ENCODE measurements around the gene PHLDB1.

PHLDB1 gene

DNA sequence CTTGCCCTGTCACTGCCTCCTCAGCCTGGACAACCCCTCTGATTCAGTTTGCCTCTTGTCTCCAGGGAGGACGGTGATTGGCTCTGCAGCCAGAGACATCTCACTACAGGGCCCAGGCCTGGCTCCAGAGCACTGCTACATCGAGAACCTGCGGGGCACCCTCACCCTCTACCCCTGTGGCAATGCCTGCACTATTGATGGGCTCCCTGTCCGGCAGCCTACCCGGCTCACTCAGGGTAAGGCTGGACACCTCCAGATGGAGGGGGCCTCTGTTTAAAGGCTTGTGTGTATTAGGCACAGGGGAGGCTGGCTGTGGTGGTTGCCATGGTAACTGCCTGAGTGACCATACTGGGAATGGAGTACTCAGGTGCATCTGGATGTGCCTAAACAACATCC, 8.6 kb downstream of the PHLDB1 start:
- Histone ChIP-seq H3K4me2 (ENCODE audit: low read length) (no peak overlapping the region), H3K9me3 (ENCODE audit: low read length) (no peaks in the 10 kb centered on the region), H3K9me2 (ENCODE audit: low read depth, low read length) (no peaks in the 10 kb centered on the region), H2AFZ (ENCODE audit: low read length) (no peak overlapping the region), H3K4me3 (ENCODE audit: low read depth, low read length, poor library complexity, severe bottlenecking) (no peak overlapping the region), H4K20me1 (ENCODE audit: insufficient read depth, low read length) (no peaks in the 10 kb centered on the region), H3F3A (ENCODE audit: insufficient read depth, low read length) (no peaks in the 10 kb centered on the region), H3K27ac (ENCODE audit: low read depth, low read length, poor library complexity, severe bottlenecking) (no peak overlapping the region), H3K79me2 (ENCODE audit: insufficient read depth, low read length) (no peaks in the 10 kb centered on the region), H3K4me1 (ENCODE audit: insufficient read depth, low read length, severe bottlenecking) (peaks cover 6% of the 10 kb centered on the region), H3K36me3 (ENCODE audit: insufficient read depth, low read length) (no peaks in the 10 kb centered on the region), H3K27me3 (ENCODE audit: insufficient read depth, low read length) (no peaks in the 10 kb centered on the region), H3K9ac (ENCODE audit: low read length) (no peak overlapping the region)
- TF ChIP-seq, protein P1, sequence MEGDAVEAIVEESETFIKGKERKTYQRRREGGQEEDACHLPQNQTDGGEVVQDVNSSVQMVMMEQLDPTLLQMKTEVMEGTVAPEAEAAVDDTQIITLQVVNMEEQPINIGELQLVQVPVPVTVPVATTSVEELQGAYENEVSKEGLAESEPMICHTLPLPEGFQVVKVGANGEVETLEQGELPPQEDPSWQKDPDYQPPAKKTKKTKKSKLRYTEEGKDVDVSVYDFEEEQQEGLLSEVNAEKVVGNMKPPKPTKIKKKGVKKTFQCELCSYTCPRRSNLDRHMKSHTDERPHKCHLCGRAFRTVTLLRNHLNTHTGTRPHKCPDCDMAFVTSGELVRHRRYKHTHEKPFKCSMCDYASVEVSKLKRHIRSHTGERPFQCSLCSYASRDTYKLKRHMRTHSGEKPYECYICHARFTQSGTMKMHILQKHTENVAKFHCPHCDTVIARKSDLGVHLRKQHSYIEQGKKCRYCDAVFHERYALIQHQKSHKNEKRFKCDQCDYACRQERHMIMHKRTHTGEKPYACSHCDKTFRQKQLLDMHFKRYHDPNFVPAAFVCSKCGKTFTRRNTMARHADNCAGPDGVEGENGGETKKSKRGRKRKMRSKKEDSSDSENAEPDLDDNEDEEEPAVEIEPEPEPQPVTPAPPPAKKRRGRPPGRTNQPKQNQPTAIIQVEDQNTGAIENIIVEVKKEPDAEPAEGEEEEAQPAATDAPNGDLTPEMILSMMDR (IDR thresholded peaks at IDR 0.05; ENCODE audit: low read length): no peak
- TF ChIP-seq EZH2 (IDR thresholded peaks at IDR 0.05; ENCODE audit: borderline replicate concordance, low read length): no peak

DNA sequence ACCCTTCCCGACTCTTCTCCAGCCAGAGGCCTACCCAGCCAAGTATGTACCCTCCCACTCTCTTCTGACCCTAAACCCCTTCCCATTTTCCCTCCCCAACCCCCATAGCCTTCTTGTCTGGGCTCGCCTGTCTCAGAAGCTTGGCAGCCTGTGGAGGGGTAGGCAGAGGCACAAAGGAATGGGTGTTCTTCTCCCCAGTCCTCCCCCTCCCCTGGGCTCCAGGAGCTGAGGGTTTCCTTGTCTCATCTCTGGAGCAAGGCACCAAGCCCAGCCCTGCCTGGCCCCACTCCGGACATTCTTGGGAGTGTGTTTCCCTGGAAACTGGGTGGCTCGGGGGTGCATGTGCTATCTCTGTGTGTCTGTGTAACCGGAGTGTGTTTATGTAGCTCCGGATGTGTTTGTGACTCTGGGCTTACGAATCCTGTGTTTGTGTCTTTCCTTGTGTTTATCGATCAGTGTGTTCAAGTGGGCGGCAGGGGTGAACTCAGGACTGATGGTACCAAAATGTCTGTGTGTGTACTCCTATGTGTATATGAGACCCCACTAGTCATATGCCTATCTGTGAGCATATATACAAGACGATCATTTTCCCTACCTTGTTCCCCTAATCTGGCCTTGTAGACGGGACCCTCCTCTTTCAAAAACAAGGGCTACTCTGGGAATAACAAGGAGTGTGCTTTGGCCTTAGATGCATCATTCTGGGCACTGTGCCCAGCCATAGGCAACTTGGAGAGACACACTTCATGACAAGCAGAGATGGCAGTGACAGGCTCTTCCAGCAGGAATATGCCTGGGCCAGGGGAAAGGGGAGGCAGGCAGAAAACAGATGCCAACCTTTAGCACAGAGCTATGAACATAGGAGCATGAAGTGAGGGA, 10.9 kb downstream of the PHLDB1 start:
- Histone ChIP-seq H3F3A (ENCODE audit: insufficient read depth, low read length) (no peaks in the 10 kb centered on the region), H3K4me3 (ENCODE audit: low read depth, low read length, poor library complexity, severe bottlenecking) (no peak overlapping the region), H3K27ac (ENCODE audit: low read depth, low read length, poor library complexity, severe bottlenecking) (no peak overlapping the region), H3K4me2 (ENCODE audit: low read length) (no peak overlapping the region), H2AFZ (ENCODE audit: low read length) (no peak overlapping the region), H4K20me1 (ENCODE audit: insufficient read depth, low read length) (no peaks in the 10 kb centered on the region), H3K9ac (ENCODE audit: low read length) (no peak overlapping the region), H3K9me2 (ENCODE audit: low read depth, low read length) (no peaks in the 10 kb centered on the region), H3K9me3 (ENCODE audit: low read length) (no peaks in the 10 kb centered on the region), H3K27me3 (ENCODE audit: insufficient read depth, low read length) (no peaks in the 10 kb centered on the region), H3K36me3 (ENCODE audit: insufficient read depth, low read length) (no peaks in the 10 kb centered on the region), H3K4me1 (ENCODE audit: insufficient read depth, low read length, severe bottlenecking) (peaks cover 12% of the 10 kb centered on the region), H3K79me2 (ENCODE audit: insufficient read depth, low read length) (no peaks in the 10 kb centered on the region)
- TF ChIP-seq, protein P1 (IDR thresholded peaks at IDR 0.05; ENCODE audit: low read length): no peak

DNA sequence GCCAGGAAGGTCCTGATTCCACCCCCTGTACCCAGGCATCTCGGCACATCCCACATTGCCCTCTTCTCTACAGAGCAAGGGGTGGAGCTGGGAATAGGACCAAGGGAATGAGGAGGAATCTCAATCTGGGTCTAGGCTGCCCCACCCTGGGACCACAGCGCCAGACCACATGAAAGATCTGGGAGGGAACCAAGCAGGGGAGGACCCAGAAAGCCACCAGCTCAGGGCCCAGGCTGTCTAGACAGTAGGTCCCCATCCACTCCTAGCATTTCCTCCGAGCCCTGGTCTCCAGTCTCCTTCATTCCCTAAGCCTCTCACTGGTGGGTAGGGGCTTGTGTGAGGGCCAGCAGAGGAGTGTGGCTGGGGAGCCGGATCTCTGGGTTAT, 11.6 kb downstream of the PHLDB1 start:
- Histone ChIP-seq H3K79me2 (ENCODE audit: insufficient read depth, low read length) (no peaks in the 10 kb centered on the region), H3K36me3 (ENCODE audit: insufficient read depth, low read length) (no peaks in the 10 kb centered on the region), H3K27me3 (ENCODE audit: insufficient read depth, low read length) (no peaks in the 10 kb centered on the region), H3K4me3 (ENCODE audit: low read depth, low read length, poor library complexity, severe bottlenecking) (no peak overlapping the region), H3K4me1 (ENCODE audit: insufficient read depth, low read length, severe bottlenecking) (peaks cover 12% of the 10 kb centered on the region), H2AFZ (ENCODE audit: low read length) (no peak overlapping the region), H3K9me2 (ENCODE audit: low read depth, low read length) (no peaks in the 10 kb centered on the region), H3K27ac (ENCODE audit: low read depth, low read length, poor library complexity, severe bottlenecking) (no peak overlapping the region), H3K9ac (ENCODE audit: low read length) (no peak overlapping the region), H3F3A (ENCODE audit: insufficient read depth, low read length) (no peaks in the 10 kb centered on the region), H3K9me3 (ENCODE audit: low read length) (no peaks in the 10 kb centered on the region), H3K4me2 (ENCODE audit: low read length) (no peak overlapping the region), H4K20me1 (ENCODE audit: insufficient read depth, low read length) (no peaks in the 10 kb centered on the region)
- TF ChIP-seq, protein P1 (IDR thresholded peaks at IDR 0.05; ENCODE audit: low read length): no peak
- TF ChIP-seq EZH2 (IDR thresholded peaks at IDR 0.05; ENCODE audit: borderline replicate concordance, low read length): no peak

Data from OCI-LY1 (cell line).